Liver (tissue), 9 donors: ENCODE data around the gene SARM1. TPM values are rescaled to one million over a fixed set of nuclear protein-coding genes. Genes with fewer than 3 reads are reported as not detected.

ENCODE experiments used
- DNase-seq: peaks from one replicate; pipeline ENCODE4 v3.0.0-alpha.2; 2017; ENCODE audit warnings: low spot score
- H3K27ac ChIP-seq, 2 donors: one replicate each; pipeline ENCODE4 v1.7.0; 2013; ENCODE audit warnings: inconsistent platforms in 2 of 2, low read length in 2 of 2, control low read depth in 1 of 2, low read depth in 1 of 2, mild to moderate bottlenecking in 1 of 2
- H3K27me3 ChIP-seq, 4 donors: one replicate each; pipeline versions ENCODE4 v1.6.1 to v1.7.0; 2013; ENCODE audit warnings: low read length in 3 of 4, inconsistent platforms in 1 of 4, mild to moderate bottlenecking in 1 of 4, moderate library complexity in 1 of 4; ENCODE audit not compliant: control insufficient read depth in 4 of 4, insufficient read depth in 4 of 4
- H3K36me3 ChIP-seq, 4 donors: one replicate each; pipeline versions ENCODE4 v1.6.1 to v1.7.0; 2013; ENCODE audit warnings: low read length in 3 of 4, mild to moderate bottlenecking in 3 of 4, low read depth in 1 of 4, moderate library complexity in 1 of 4; ENCODE audit not compliant: control insufficient read depth in 4 of 4, insufficient read depth in 3 of 4
- H3K4me1 ChIP-seq, 4 donors: one replicate each; pipeline versions ENCODE4 v1.6.1 to v1.7.0; 2013; ENCODE audit warnings: low read length in 3 of 4, mild to moderate bottlenecking in 3 of 4, moderate library complexity in 1 of 4; ENCODE audit not compliant: control insufficient read depth in 4 of 4, insufficient read depth in 4 of 4
- H3K4me3 ChIP-seq, 3 donors: one replicate each; pipeline versions ENCODE4 v1.6.1 to v1.7.0; 2013; ENCODE audit warnings: low read length in 3 of 3, control low read depth in 1 of 3, low read depth in 1 of 3, mild to moderate bottlenecking in 1 of 3
- H3K9ac ChIP-seq, 2 donors: one replicate each; pipeline ENCODE4 v1.7.0; 2013; ENCODE audit warnings: low read length in 2 of 2, mild to moderate bottlenecking in 2 of 2, moderate library complexity in 2 of 2, control low read depth in 1 of 2, low read depth in 1 of 2
- H3K9me3 ChIP-seq, 4 donors: one replicate each; pipeline versions ENCODE4 v1.6.1 to v1.7.0; 2013; ENCODE audit warnings: low read length in 3 of 4; ENCODE audit not compliant: control insufficient read depth in 4 of 4
- ATF3 ChIP-seq: IDR thresholded peaks from 2 replicates; pipeline ENCODE4 v1.6.1; 2016; ENCODE audit warnings: antibody characterized with exemption
- CTCF ChIP-seq: fragments of 150-350 bp; IDR thresholded peaks from 2 replicates; pipeline ENCODE4 v1.5.1; 2017; ENCODE audit warnings: improper control_type of control experiment, low read depth, low read length; ENCODE audit not compliant: missing input control
- EGR1 ChIP-seq, 2 donors: IDR thresholded peaks; 2 replicates each; pipeline ENCODE4 v1.6.1; 2016 to 2018; ENCODE audit warnings: antibody characterized with exemption in 2 of 2, low read depth in 2 of 2
- FOXA1 ChIP-seq: IDR thresholded peaks from 2 replicates; pipeline ENCODE4 v1.6.1; 2016; ENCODE audit warnings: antibody characterized with exemption
- FOXA2 ChIP-seq: IDR thresholded peaks from 2 replicates; pipeline ENCODE4 v1.6.1; 2016; ENCODE audit warnings: antibody characterized with exemption
- GABPA ChIP-seq, 2 donors: IDR thresholded peaks in 1 of 2; conservative IDR thresholded peaks in 1 of 2; 2 replicates each; pipeline ENCODE4 v1.6.1; 2016; ENCODE audit warnings: antibody characterized with exemption in 2 of 2, mild to moderate bottlenecking in 1 of 2, moderate library complexity in 1 of 2
- HNF4A ChIP-seq, 2 donors: conservative IDR thresholded peaks; 2 replicates each; pipeline ENCODE4 v1.6.1; 2016; ENCODE audit warnings: antibody characterized with exemption in 2 of 2, mild to moderate bottlenecking in 2 of 2
- HNF4G ChIP-seq: IDR thresholded peaks from 2 replicates; pipeline ENCODE4 v1.6.1; 2016; ENCODE audit warnings: antibody characterized with exemption
- MAX ChIP-seq: IDR thresholded peaks from 2 replicates; pipeline ENCODE4 v1.6.1; 2016; ENCODE audit warnings: antibody characterized with exemption
- NR2F2 ChIP-seq: IDR thresholded peaks from 2 replicates; pipeline ENCODE4 v1.6.1; 2016; ENCODE audit warnings: antibody characterized with exemption
- RAD21 ChIP-seq, 2 donors: IDR thresholded peaks; 2 replicates each; pipeline ENCODE4 v1.6.1; 2016; ENCODE audit warnings: antibody characterized with exemption in 2 of 2, mild to moderate bottlenecking in 2 of 2
- RXRA ChIP-seq, 2 donors: IDR thresholded peaks; 2 replicates each; pipeline ENCODE4 v1.6.1; 2017 to 2018; ENCODE audit warnings: antibody characterized with exemption in 2 of 2, mild to moderate bottlenecking in 1 of 2
- SP1 ChIP-seq: IDR thresholded peaks from 2 replicates; pipeline ENCODE4 v1.6.1; 2018; ENCODE audit warnings: antibody characterized with exemption, mild to moderate bottlenecking
- TAF1 ChIP-seq: conservative IDR thresholded peaks from 2 replicates; pipeline ENCODE4 v1.6.1; 2016; ENCODE audit warnings: antibody characterized with exemption, mild to moderate bottlenecking
- YY1 ChIP-seq: IDR thresholded peaks from 2 replicates; pipeline ENCODE4 v1.6.1; 2016; ENCODE audit warnings: antibody characterized with exemption, mild to moderate bottlenecking
- ZBTB33 ChIP-seq: IDR thresholded peaks from 2 replicates; pipeline ENCODE4 v1.6.1; 2016; ENCODE audit warnings: antibody characterized with exemption
- WGBS: extraction: QIAGEN DNeasy Blood & Tissue Kit; methylation state at CpG from one replicate; pipeline ENCODE4 v1.1.7; 2013; 5-methylcytosine and 5-hydroxymethylcytosine counted together
- polyA plus RNA-seq, 2 donors: library from polyadenylated mRNA; stranded (reverse) in 1 of 2; unstranded in 1 of 2; fragments of 200-250 nt in 1 of 2; fragments of >200 nt in 1 of 2; fragmentation: Nextera tagmentation in 1 of 2; extraction: Ambion mirVana in 1 of 2; gene quantifications; one replicate each; pipeline versions ENCODE4 v1.2.1 to v1.2.3, GENCODE V29; 2013 to 2015
- total RNA-seq, 2 donors: library from RNA; depleted of rRNA; stranded (reverse); fragments of >200 nt; gene quantifications; one replicate each; pipeline ENCODE4 v1.2.3, GENCODE V29; 2014
- donor health status: healthy.
- donor health status: healthy.
- donor health status: healthy.
- donor health status: healthy.
- donor health status: healthy.

The SARM1 gene
- total and polyA plus RNA-seq, 4 donors = 2.4 to 5.4 (median 5.1) TPM

- H3K9me3 ChIP-seq = no peaks in the 10 kb centered on the region
- TF ChIP-seq YY1 = no peak
- TF ChIP-seq SP1 = no peak
- TF ChIP-seq HNF4G = no peak
- TF ChIP-seq EGR1 (IDR thresholded peaks at IDR 0.05; ENCODE audit: low read depth in 2 of 2) = no peak
- no peak for TF ChIP-seq ZBTB33
- TF ChIP-seq ATF3 = no peak
- no peak for TF ChIP-seq NR2F2
- no peak for TF ChIP-seq FOXA1
- TF ChIP-seq HNF4A (conservative IDR thresholded peaks at IDR 0.05) = no peak
- H3K27me3 ChIP-seq = no peaks in the 10 kb centered on the region
- no peak overlapping the region for H3K4me3 ChIP-seq
- H3K9ac ChIP-seq = no peak overlapping the region
- H3K27ac ChIP-seq = no peak overlapping the region
- DNase-seq = no peak
- peaks cover 0 to 9% (median 3%) of the 10 kb centered on the region in 4 donors for H3K4me1 ChIP-seq
- peaks cover 0 to 19% (median 4%) of the 10 kb centered on the region in 4 donors for H3K36me3 ChIP-seq
These were observed 14.9 kb downstream of the SARM1 start for GRCh38 chr17:28386391-28386790.

- Histone ChIP-seq H3K4me1 (peaks cover 0 to 3% (median 1%) of the 10 kb centered on the region in 4 donors), H3K9ac (no peak overlapping the region), H3K4me3 (no peak overlapping the region), H3K27ac (no peak overlapping the region), H3K36me3 (peaks cover 0 to 19% (median 5%) of the 10 kb centered on the region in 4 donors), H3K9me3 (no peaks in the 10 kb centered on the region), H3K27me3 (no peaks in the 10 kb centered on the region)
- WGBS = 98% methylated on average over 11 of the region's 11 CpGs
- no peak for DNase-seq
- no peak for TF ChIP-seq ZBTB33
- TF ChIP-seq FOXA2 = no peak
- TF ChIP-seq TAF1 = no peak
- no peak for TF ChIP-seq RXRA (IDR thresholded peaks at IDR 0.05)
- TF ChIP-seq NR2F2 = no peak
- TF ChIP-seq RAD21 (IDR thresholded peaks at IDR 0.05) = no peak
- no peak for TF ChIP-seq YY1
- TF ChIP-seq SP1 = no peak
- TF ChIP-seq GABPA (IDR thresholded peaks at IDR 0.05 in 1 of 2, conservative IDR thresholded peaks at IDR 0.05 in 1 of 2) = no peak
- TF ChIP-seq HNF4A (conservative IDR thresholded peaks at IDR 0.05) = no peak
- TF ChIP-seq MAX = no peak
- TF ChIP-seq FOXA1 = no peak
These were observed 16.6 kb downstream of the SARM1 start for GRCh38 chr17:28388106-28388505.

- no peak for TF ChIP-seq EGR1 (IDR thresholded peaks at IDR 0.05; ENCODE audit: low read depth in 2 of 2)
- TF ChIP-seq ATF3 = no peak
- TF ChIP-seq CTCF = no peak
- TF ChIP-seq RAD21 (IDR thresholded peaks at IDR 0.05) = no peak
- TF ChIP-seq FOXA1 = no peak
- no peak for TF ChIP-seq NR2F2
- TF ChIP-seq HNF4G = no peak
- no peak for TF ChIP-seq ZBTB33
- TF ChIP-seq SP1 = no peak
- no peak overlapping the region for H3K4me3 ChIP-seq
- no peaks in the 10 kb centered on the region for H3K9me3 ChIP-seq
- DNase-seq = no peak
- no peak overlapping the region for H3K27ac ChIP-seq
- no peaks in the 10 kb centered on the region for H3K27me3 ChIP-seq
- H3K36me3 ChIP-seq = peaks cover 2 to 19% (median 5%) of the 10 kb centered on the region in 4 donors
- H3K9ac ChIP-seq = no peak overlapping the region
- no peaks in the 10 kb centered on the region for H3K4me1 ChIP-seq
- WGBS = 81% methylated on average over 1 of the region's 1 CpG
These were observed 18.6 kb downstream of the SARM1 start for GRCh38 chr17:28390141-28390540.
